ENCODE data around the gene PUSL1.

DNA sequence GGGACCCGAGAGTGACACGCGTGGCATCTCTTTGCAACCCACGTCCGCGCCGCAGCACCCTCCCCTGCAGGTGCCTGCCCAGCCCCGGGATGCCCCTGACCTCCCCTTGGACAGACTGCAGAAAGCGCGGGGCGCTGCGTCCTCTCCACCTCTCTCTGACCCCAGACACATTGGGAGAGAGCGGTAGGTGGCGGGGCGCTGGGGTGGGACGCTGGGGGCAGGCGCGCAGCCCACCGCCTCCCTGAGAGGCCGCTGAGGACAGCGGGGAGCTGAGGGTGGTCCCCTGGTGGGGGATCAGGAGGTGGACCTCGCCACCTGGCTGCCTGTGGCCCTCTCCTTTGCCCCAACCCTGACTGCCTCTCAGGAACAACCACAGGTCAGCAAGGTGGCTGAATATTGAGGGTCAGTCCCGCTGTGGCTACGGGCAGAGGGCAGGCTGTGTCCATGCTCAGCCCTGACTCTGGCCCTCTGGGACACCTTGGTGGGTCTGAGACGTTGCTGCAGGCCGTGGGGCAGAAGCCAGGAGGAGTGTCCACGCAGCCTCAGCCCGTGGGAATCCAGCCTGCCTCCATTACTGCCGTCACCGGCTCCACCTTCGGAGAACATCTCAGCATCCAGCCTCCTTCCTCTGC lies 34.0 kb upstream of the PUSL1 start:
- TF ChIP-seq, protein P1, sequence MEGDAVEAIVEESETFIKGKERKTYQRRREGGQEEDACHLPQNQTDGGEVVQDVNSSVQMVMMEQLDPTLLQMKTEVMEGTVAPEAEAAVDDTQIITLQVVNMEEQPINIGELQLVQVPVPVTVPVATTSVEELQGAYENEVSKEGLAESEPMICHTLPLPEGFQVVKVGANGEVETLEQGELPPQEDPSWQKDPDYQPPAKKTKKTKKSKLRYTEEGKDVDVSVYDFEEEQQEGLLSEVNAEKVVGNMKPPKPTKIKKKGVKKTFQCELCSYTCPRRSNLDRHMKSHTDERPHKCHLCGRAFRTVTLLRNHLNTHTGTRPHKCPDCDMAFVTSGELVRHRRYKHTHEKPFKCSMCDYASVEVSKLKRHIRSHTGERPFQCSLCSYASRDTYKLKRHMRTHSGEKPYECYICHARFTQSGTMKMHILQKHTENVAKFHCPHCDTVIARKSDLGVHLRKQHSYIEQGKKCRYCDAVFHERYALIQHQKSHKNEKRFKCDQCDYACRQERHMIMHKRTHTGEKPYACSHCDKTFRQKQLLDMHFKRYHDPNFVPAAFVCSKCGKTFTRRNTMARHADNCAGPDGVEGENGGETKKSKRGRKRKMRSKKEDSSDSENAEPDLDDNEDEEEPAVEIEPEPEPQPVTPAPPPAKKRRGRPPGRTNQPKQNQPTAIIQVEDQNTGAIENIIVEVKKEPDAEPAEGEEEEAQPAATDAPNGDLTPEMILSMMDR (conservative IDR thresholded peaks at IDR 0.05): no peak
- no peak for TF ChIP-seq EZH2 (IDR thresholded peaks at IDR 0.05; ENCODE audit: low read depth)
